ENCODE results near the gene ANKLE2.

The ANKLE2 gene

GRCh38 chr12:132728502-132728901, 33.1 kb downstream of the ANKLE2 start:
- no peak for TF ChIP-seq TAF1 (IDR thresholded peaks at IDR 0.05; ENCODE audit: borderline replicate concordance, insufficient read depth, low read length)
- TF ChIP-seq REST (IDR thresholded peaks at IDR 0.05; ENCODE audit: insufficient read depth in 1 of 2, low read depth in 2 of 2, low read length in 2 of 2): no peak
- TF ChIP-seq POLR2AphosphoS5 (IDR thresholded peaks at IDR 0.05; ENCODE audit: low read depth, low read length): no peak
- TF ChIP-seq FOXP2 (optimal IDR thresholded peaks at IDR 0.05; ENCODE audit: borderline replicate concordance, extremely low read depth, extremely low read length, insufficient read depth): no peak
- no peak for TF ChIP-seq SIN3A (IDR thresholded peaks at IDR 0.05; ENCODE audit: borderline replicate concordance, insufficient read depth, low read length)

- TF ChIP-seq POLR2AphosphoS5 (IDR thresholded peaks at IDR 0.05; ENCODE audit: low read depth, low read length): no peak
- no peak for TF ChIP-seq FOXP2 (optimal IDR thresholded peaks at IDR 0.05; ENCODE audit: borderline replicate concordance, extremely low read depth, extremely low read length, insufficient read depth)
- no peak for TF ChIP-seq REST (IDR thresholded peaks at IDR 0.05; ENCODE audit: insufficient read depth in 1 of 2, low read depth in 2 of 2, low read length in 2 of 2)
- TF ChIP-seq TAF1 (IDR thresholded peaks at IDR 0.05; ENCODE audit: borderline replicate concordance, insufficient read depth, low read length): no peak
- TF ChIP-seq SIN3A (IDR thresholded peaks at IDR 0.05; ENCODE audit: borderline replicate concordance, insufficient read depth, low read length): no peak
These were observed 34.4 kb downstream of the ANKLE2 start for GRCh38 chr12:132727091-132727794.

GRCh38 chr12:132726386-132726785, 35.2 kb downstream of the ANKLE2 start:
- TF ChIP-seq POLR2AphosphoS5 (IDR thresholded peaks at IDR 0.05; ENCODE audit: low read depth, low read length) (peak; percentile 15; the same call in 1 of the 2 replicates), SIN3A (IDR thresholded peaks at IDR 0.05; ENCODE audit: borderline replicate concordance, insufficient read depth, low read length) (no peak)

- TF ChIP-seq FOXP2 (optimal IDR thresholded peaks at IDR 0.05; ENCODE audit: borderline replicate concordance, extremely low read depth, extremely low read length, insufficient read depth): no peak
- no peak for TF ChIP-seq TAF1 (IDR thresholded peaks at IDR 0.05; ENCODE audit: borderline replicate concordance, insufficient read depth, low read length)
- no peak for TF ChIP-seq POLR2AphosphoS5 (IDR thresholded peaks at IDR 0.05; ENCODE audit: low read depth, low read length)
- no peak for TF ChIP-seq REST (IDR thresholded peaks at IDR 0.05; ENCODE audit: insufficient read depth in 1 of 2, low read depth in 2 of 2, low read length in 2 of 2)
- TF ChIP-seq SIN3A (IDR thresholded peaks at IDR 0.05; ENCODE audit: borderline replicate concordance, insufficient read depth, low read length): no peak
These were observed 37.0 kb downstream of the ANKLE2 start for GRCh38 chr12:132724506-132725241.

GRCh38 chr12:132723764-132724140, 37.9 kb downstream of the ANKLE2 start:
- TF ChIP-seq FOXP2 (optimal IDR thresholded peaks at IDR 0.05; ENCODE audit: borderline replicate concordance, extremely low read depth, extremely low read length, insufficient read depth) (no peak), REST (IDR thresholded peaks at IDR 0.05; ENCODE audit: insufficient read depth in 1 of 2, low read depth in 2 of 2, low read length in 2 of 2) (no peak), TAF1 (IDR thresholded peaks at IDR 0.05; ENCODE audit: borderline replicate concordance, insufficient read depth, low read length) (no peak), POLR2AphosphoS5 (IDR thresholded peaks at IDR 0.05; ENCODE audit: low read depth, low read length) (no peak; the same call in 1 of the 2 replicates), SIN3A (IDR thresholded peaks at IDR 0.05; ENCODE audit: borderline replicate concordance, insufficient read depth, low read length) (no peak)

Measured in PFSK-1 (cell line).